Spleen (tissue), 11 donors: Measurements from ENCODE around the gene UBAP2L. TPM values are rescaled to one million over a fixed set of nuclear protein-coding genes. Genes with fewer than 3 reads are reported as not detected.

Experiments used
- DNase-seq: peaks from one replicate; pipeline ENCODE4 v3.0.0-alpha.2; 2020
- H3K27ac ChIP-seq, 8 donors: fragments of 200-600 bp; sonication (generic) in 7 of 8; 1 replicate in 4 of 8; 2 replicates in 4 of 8; pipeline versions ENCODE4 v1.5.0 to v1.8.0; 2016 to 2021; ENCODE audit warnings: inconsistent platforms in 4 of 8, mild to moderate bottlenecking in 4 of 8, moderate library complexity in 1 of 8
- H3K27me3 ChIP-seq, 7 donors: fragments of 200-600 bp; sonication (generic) in 6 of 7; replicated peaks in 1 of 7; 1 replicate in 4 of 7; 2 replicates in 3 of 7; pipeline versions ENCODE4 v1.5.0 to v1.8.0; 2016 to 2021; ENCODE audit warnings: inconsistent platforms in 3 of 7, mild to moderate bottlenecking in 1 of 7
- H3K36me3 ChIP-seq, 6 donors: fragments of 200-600 bp; sonication (generic) in 5 of 6; 1 replicate in 4 of 6; 2 replicates in 2 of 6; pipeline versions ENCODE4 v1.5.0 to v1.8.0; 2016 to 2021; ENCODE audit warnings: inconsistent platforms in 2 of 6
- H3K4me1 ChIP-seq, 6 donors: fragments of 200-600 bp; sonication (generic) in 5 of 6; 1 replicate in 3 of 6; 2 replicates in 3 of 6; pipeline versions ENCODE4 v1.5.0 to v1.8.0; 2016 to 2021; ENCODE audit warnings: inconsistent platforms in 3 of 6
- H3K4me3 ChIP-seq, 8 donors: fragments of 200-600 bp; sonication (generic) in 7 of 8; 1 replicate in 4 of 8; 2 replicates in 4 of 8; pipeline versions ENCODE4 v1.5.0 to v1.8.0; 2016 to 2021; ENCODE audit warnings: inconsistent platforms in 4 of 8, mild to moderate bottlenecking in 4 of 8, moderate library complexity in 2 of 8
- H3K9me3 ChIP-seq, 8 donors: fragments of 200-600 bp; sonication (generic) in 7 of 8; 1 replicate in 4 of 8; 2 replicates in 4 of 8; pipeline versions ENCODE4 v1.5.0 to v1.8.0; 2016 to 2021; ENCODE audit warnings: inconsistent platforms in 4 of 8
- POLR2A ChIP-seq, 3 donors: fragments of 450-650 bp; IDR thresholded peaks; one replicate each; pipeline ENCODE4 v1.5.1; 2017; ENCODE audit warnings: antibody characterized with exemption in 3 of 3, mild to moderate bottlenecking in 1 of 3
- POLR2AphosphoS5 ChIP-seq, 3 donors: sonication (generic); formaldehyde crosslinking; IDR thresholded peaks; one replicate each; pipeline ENCODE4 v1.5.1; 2017; ENCODE audit warnings: antibody characterized with exemption in 3 of 3
- WGBS, 5 donors: extraction: QIAGEN DNeasy Blood & Tissue Kit in 3 of 5; methylation state at CpG; one replicate each; pipeline versions ENCODE4 v1.1.5 to v1.1.7; 2013 to 2018; 5-methylcytosine and 5-hydroxymethylcytosine counted together
- intact Hi-C: fragments of 100-400 bp; cut with DNase I; formaldehyde crosslinking; loops from one replicate; pipeline ENCODE4 v1.15.0; 2023; ENCODE audit warnings: low total_unique reads
- polyA plus RNA-seq, 3 donors: library from polyadenylated mRNA; stranded (reverse); fragments of 200-250 nt; gene quantifications; one replicate each; pipeline ENCODE4 v1.2.1, GENCODE V29; 2013
- total RNA-seq, 7 donors: library from RNA; depleted of rRNA in 3 of 7; stranded (reverse); fragments of >200 nt in 3 of 7; fragmentation: NEBNext Ultra II Directional in 4 of 7; extraction: Animal tissue kit (Norgen Biotek cat#: 25700) in 4 of 7; gene quantifications; one replicate each; pipeline versions ENCODE4 v1.1.0 to v1.2.1, GENCODE V29; 2016 to 2021
- TF ChIP-seq, protein P1 (sequence below), 11 experiments: fragments of 200-600 bp in 7 of 11; fragments of 450-650 bp in 4 of 11; sonication (generic) in 4 of 11; IDR thresholded peaks in 8 of 11; conservative IDR thresholded peaks in 3 of 11; 1 replicate in 7 of 11; 2 replicates in 4 of 11; pipeline versions ENCODE4 v1.4.0 to v1.8.0; 2016 to 2021; ENCODE audit warnings: antibody characterized with exemption in 11 of 11, inconsistent platforms in 4 of 11, mild to moderate bottlenecking in 1 of 11
- donor health status: healthy with polysubstance abuse.
- donor health status: DM: no; HTN: no; CAD: no; lungs with moderate emphysema.
- donor health status: DM: no; HTN: no; CAD: no.
- donor health status: Bipolar disorder and iron deficiency.
- donor health status: healthy.
- donor health status: DM: no; HTN: no; CAD: no.
- donor health status: DM: yes; HTN: yes; CAD: no.

Gene UBAP2L
- total and polyA plus RNA-seq, 10 donors = 36.8 to 156 (median 97.2) TPM

DNA sequence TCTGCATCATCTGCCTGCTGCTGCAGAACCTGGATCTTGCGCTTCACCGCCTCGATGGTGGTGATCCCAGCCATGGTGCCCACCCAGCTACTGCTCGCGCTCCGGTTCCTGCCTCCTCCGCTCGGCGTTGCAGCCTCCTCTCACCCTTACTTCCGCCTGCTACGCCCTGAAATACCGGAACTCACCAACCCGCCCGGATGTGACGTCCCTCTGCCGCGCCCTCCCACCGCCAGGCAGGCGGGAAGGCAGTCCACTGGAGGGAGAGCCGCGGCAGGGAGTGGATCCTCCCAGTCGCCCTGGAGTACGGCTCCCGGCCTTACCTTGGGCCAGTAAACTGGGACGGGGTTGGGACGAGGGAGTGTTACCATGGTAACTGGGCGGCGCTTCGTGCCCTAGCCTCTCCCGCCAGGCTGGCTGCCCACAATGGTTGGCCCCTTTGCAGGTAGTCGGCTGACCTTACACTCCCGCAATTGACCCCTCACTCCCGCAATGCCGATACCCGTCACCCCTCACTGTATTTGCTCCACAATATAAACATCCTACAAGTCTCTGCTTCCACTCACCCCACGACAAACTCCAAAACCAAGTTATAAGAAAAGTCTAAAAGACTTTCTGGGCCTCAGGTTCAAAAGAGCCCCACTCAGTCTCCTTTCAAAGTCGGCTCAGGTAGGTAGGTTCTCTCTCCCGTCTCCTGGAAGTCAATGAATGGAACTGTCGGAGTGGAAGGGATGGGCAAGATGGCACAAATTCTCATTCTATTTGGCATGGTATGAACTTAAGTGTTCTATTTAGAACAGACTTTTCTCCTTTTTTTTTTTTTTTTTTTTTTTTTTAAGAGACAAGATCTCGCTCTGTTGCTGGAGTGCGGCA is 37.5 kb upstream of the UBAP2L start:
- H3K4me1 ChIP-seq = peaks cover 41 to 50% (median 46%) of the 10 kb centered on the region in 6 donors
- WGBS, 5 donors = 5 to 7% (median 6%) methylated on average over 32 to 41 of the region's 41 CpGs
- peak overlapping the region; percentile 90 to 99 (median 97) for H3K27ac ChIP-seq
- no peaks in the 10 kb centered on the region for H3K9me3 ChIP-seq
- peaks cover 0 to 4% (median 0%) of the 10 kb centered on the region in 7 donors for H3K27me3 ChIP-seq
- DNase-seq = peak; percentile 99
- intact Hi-C loops = no loop called here
- peaks cover 0 to 18% (median 2%) of the 10 kb centered on the region in 6 donors for H3K36me3 ChIP-seq
- TF ChIP-seq POLR2AphosphoS5 (IDR thresholded peaks at IDR 0.05) = peak; percentile 100
- TF ChIP-seq, protein P1, sequence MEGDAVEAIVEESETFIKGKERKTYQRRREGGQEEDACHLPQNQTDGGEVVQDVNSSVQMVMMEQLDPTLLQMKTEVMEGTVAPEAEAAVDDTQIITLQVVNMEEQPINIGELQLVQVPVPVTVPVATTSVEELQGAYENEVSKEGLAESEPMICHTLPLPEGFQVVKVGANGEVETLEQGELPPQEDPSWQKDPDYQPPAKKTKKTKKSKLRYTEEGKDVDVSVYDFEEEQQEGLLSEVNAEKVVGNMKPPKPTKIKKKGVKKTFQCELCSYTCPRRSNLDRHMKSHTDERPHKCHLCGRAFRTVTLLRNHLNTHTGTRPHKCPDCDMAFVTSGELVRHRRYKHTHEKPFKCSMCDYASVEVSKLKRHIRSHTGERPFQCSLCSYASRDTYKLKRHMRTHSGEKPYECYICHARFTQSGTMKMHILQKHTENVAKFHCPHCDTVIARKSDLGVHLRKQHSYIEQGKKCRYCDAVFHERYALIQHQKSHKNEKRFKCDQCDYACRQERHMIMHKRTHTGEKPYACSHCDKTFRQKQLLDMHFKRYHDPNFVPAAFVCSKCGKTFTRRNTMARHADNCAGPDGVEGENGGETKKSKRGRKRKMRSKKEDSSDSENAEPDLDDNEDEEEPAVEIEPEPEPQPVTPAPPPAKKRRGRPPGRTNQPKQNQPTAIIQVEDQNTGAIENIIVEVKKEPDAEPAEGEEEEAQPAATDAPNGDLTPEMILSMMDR (IDR thresholded peaks at IDR 0.05 in 8 of 11, conservative IDR thresholded peaks at IDR 0.05 in 3 of 11) = peak in 9 of 11 experiments; percentile 18 to 64 (median 46)
- peak; percentile 87 to 99 (median 98) for TF ChIP-seq POLR2A (IDR thresholded peaks at IDR 0.05)
- peak overlapping the region; percentile 92 to 100 (median 98) for H3K4me3 ChIP-seq

DNA sequence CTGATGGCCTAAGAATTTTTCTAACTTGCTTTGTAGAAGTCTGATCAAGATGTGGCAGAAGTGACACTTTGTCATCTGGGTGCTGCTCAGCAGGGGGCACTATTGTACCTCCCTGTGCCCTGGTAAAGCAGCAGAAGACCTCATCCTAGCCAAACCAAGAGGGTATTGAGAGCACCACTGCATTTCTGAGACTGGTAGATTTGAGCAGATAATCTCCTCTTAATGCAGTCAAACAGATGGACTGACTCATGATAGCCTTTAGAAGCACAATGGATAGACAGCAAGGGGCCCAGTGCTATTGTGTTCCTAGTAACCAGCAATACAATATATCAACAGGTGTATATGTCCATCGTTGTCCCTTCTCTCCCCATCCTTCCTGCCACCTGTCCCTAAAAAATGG is 34.6 kb upstream of the UBAP2L start:
- Histone ChIP-seq H3K9me3 (no peaks in the 10 kb centered on the region), H3K27me3 (peaks cover 0 to 4% (median 0%) of the 10 kb centered on the region in 7 donors), H3K4me1 (peaks cover 13 to 29% (median 17%) of the 10 kb centered on the region in 6 donors), H3K36me3 (no peaks in the 10 kb centered on the region), H3K27ac (no peak overlapping the region), H3K4me3 (no peak overlapping the region)
- DNase-seq = no peak
- 73 to 86% (median 78%) methylated on average over 1 of the region's 1 CpG for WGBS, 5 donors
- intact Hi-C loops = no loop called here
- TF ChIP-seq POLR2A (IDR thresholded peaks at IDR 0.05) (no peak), POLR2AphosphoS5 (IDR thresholded peaks at IDR 0.05) (no peak)
- TF ChIP-seq, protein P1 (IDR thresholded peaks at IDR 0.05 in 8 of 11, conservative IDR thresholded peaks at IDR 0.05 in 3 of 11) = peak in 9 of 11 experiments; percentile 6 to 64 (median 48)

DNA sequence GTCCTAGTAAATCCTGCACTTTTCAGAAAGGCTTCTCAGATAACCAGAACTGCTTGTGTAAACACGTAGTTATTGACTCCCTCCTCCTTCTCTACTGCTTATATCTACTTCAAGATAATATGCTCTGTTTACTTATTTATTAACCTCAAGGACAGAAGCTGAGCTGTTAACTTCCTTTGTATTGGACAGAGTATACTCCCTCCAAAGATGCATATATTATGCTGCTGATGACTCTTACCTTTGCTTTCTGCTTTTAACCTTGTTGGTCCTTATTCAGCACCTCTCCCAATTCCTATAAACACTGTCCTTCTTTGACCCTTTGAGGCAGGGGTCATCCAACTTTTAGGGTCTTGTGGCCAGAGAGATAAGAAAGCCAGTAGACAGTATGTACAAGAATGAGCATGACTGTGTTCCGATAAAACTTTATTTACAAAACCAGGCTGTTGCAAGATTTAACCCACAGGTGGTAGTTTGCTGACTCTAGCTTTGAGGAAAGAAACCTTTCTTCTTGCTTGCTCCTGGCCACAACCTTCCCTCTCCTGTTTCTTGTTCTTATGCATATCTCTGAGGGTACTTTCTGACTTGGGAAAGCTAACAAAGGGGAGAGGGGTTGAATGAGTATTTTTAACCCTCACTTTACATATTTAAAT is 33.8 kb upstream of the UBAP2L start:
- no peak for TF ChIP-seq POLR2A (IDR thresholded peaks at IDR 0.05)
- TF ChIP-seq, protein P1 (IDR thresholded peaks at IDR 0.05 in 8 of 11, conservative IDR thresholded peaks at IDR 0.05 in 3 of 11) = no peak
- TF ChIP-seq POLR2AphosphoS5 (IDR thresholded peaks at IDR 0.05) = no peak
- intact Hi-C loops = no loop called here
- no peak overlapping the region for H3K27ac ChIP-seq
- 55 to 67% (median 59%) methylated on average over 2 of the region's 2 CpGs for WGBS, 5 donors
- no peaks in the 10 kb centered on the region for H3K9me3 ChIP-seq
- no peak for DNase-seq
- H3K4me1 ChIP-seq = peaks cover 5 to 29% (median 10%) of the 10 kb centered on the region in 6 donors
- no peaks in the 10 kb centered on the region for H3K36me3 ChIP-seq
- peaks cover 0 to 4% (median 0%) of the 10 kb centered on the region in 7 donors for H3K27me3 ChIP-seq
- no peak overlapping the region for H3K4me3 ChIP-seq

DNA sequence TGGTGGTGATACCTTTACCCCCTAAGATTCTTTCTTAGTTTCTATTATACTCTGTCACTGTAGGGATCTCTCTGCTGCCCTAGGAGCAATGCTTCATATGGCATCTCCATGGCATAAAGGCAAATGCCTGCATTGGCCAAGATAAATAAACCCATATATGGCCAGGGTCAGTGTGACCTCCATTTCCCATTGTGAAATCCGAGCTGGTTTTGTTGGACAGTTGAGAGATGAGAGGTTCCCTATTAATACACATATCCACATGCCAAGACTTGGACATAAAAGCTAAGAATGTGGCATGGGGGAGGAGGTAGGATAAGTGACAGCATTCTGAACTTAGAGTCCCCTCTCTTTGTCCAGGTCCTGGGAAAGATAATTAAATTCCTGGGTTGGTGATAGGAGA is 30.2 kb upstream of the UBAP2L start:
- Histone ChIP-seq H3K4me1 (peaks cover 0 to 23% (median 4%) of the 10 kb centered on the region in 6 donors), H3K9me3 (no peaks in the 10 kb centered on the region), H3K4me3 (no peak overlapping the region), H3K27ac (peak overlapping the region in 1 of 8 donors; percentile 17), H3K27me3 (peaks cover 0 to 4% (median 0%) of the 10 kb centered on the region in 7 donors), H3K36me3 (no peaks in the 10 kb centered on the region)
- DNase-seq = no peak
- WGBS, 5 donors = 35 to 60% (median 41%) methylated on average over 1 of the region's 1 CpG
- intact Hi-C loops = no loop called here
- TF ChIP-seq, protein P1 (IDR thresholded peaks at IDR 0.05 in 8 of 11, conservative IDR thresholded peaks at IDR 0.05 in 3 of 11) = no peak
- peak in 1 of 3 donors; percentile 30 for TF ChIP-seq POLR2AphosphoS5 (IDR thresholded peaks at IDR 0.05)
